HepG2 (cell line): ENCODE results near the gene SRGAP3. TPM values are rescaled to one million over a fixed set of nuclear protein-coding genes. Genes with fewer than 3 reads are reported as not detected.

ENCODE experiments used
- ATAC-seq: fragments of 200-7000 bp; cut with Tn5 transposase; 3 replicates; pipeline ENCODE4 v1.9.1; 2020; ENCODE audit warnings: mild to moderate bottlenecking, moderate library complexity
- BruUV-seq: library from RNA; stranded (reverse); fragments of 400-500 nt; replicated peaks from 2 replicates; lab custom pipeline; 2021; lab: Mats Ljungman, UMichigan
- CTCF ChIA-PET: fragments of 300-600 bp; formaldehyde crosslinking; extraction: SDS; loops from one replicate; lab custom pipeline; 2021; ENCODE audit warnings: low total read pairs, inconsistent platforms, low intra/inter-chr PET ratio; lab: Yijun Ruan, JAX
- POLR2A ChIA-PET: fragments of 350-600 bp; sonication (Branson Sonifier 250); formaldehyde crosslinking; loops from one replicate; lab custom pipeline; 2020; ENCODE audit warnings: antibody characterized with exemption, inconsistent platforms; lab: Yijun Ruan, JAX
- DNase-seq: peaks from one replicate; pipeline ENCODE4 v3.0.0-alpha.2; 2015; ENCODE audit warnings: low spot score
- FAIRE-seq: peaks from 3 replicates; lab custom pipeline; 2011; peaks lifted over from hg19 to GRCh38; lab: Jason Lieb, UNC
- H2AFZ ChIP-seq: one replicate; pipeline ENCODE4 v1.6.1; 2011; ENCODE audit warnings: low read length, inconsistent platforms
- H3K27ac ChIP-seq: fragments of 300-600 bp; 3 replicates; pipeline ENCODE4 v1.8.0; 2011; ENCODE audit warnings: mixed run types, mild to moderate bottlenecking, mixed read lengths, low read length, inconsistent platforms; ENCODE audit not compliant: insufficient read depth; ENCODE audit errors: extremely low read length
- H3K27me3 ChIP-seq, 2 experiments: fragments of 200-600 bp in 1 of 2; 2 replicates in 1 of 2; 3 replicates in 1 of 2; pipeline versions ENCODE4 v1.6.0 to v1.8.0; 2011; ENCODE audit warnings: low read length in 2 of 2, mild to moderate bottlenecking in 2 of 2, moderate library complexity in 2 of 2, inconsistent platforms in 1 of 2; ENCODE audit not compliant: insufficient read depth in 2 of 2, control insufficient read depth in 1 of 2
- H3K36me3 ChIP-seq, 2 experiments: fragments of 200-600 bp in 1 of 2; replicated peaks in 1 of 2; 2 replicates in 1 of 2; 3 replicates in 1 of 2; pipeline versions ENCODE4 v1.5.1 to v1.8.0; 2011; ENCODE audit warnings: low read length in 2 of 2, inconsistent platforms in 1 of 2; ENCODE audit not compliant: insufficient read depth in 2 of 2, control insufficient read depth in 1 of 2
- H3K4me1 ChIP-seq: 2 replicates; pipeline ENCODE4 v1.5.1; 2012; ENCODE audit warnings: low read length, inconsistent platforms; ENCODE audit not compliant: insufficient read depth
- H3K4me2 ChIP-seq: 2 replicates; pipeline ENCODE4 v1.6.0; 2011; ENCODE audit warnings: low read depth, low read length, inconsistent platforms
- H3K4me3 ChIP-seq, 3 experiments: fragments of 200-600 bp in 1 of 3; sonication (generic), shearing (Covaris generic) in 1 of 3; replicated peaks in 1 of 3; 2 replicates each; pipeline ENCODE4 v1.5.1; 2011 to 2016; ENCODE audit warnings: low read length in 3 of 3, inconsistent platforms in 2 of 3, low read depth in 2 of 3, mild to moderate bottlenecking in 2 of 3, control low read depth in 1 of 3, mixed read lengths in 1 of 3; ENCODE audit not compliant: insufficient read depth in 1 of 3
- H3K79me2 ChIP-seq: one replicate; pipeline ENCODE4 v1.6.1; 2011; ENCODE audit warnings: low read length, inconsistent platforms; ENCODE audit not compliant: insufficient read depth
- H3K9ac ChIP-seq: 2 replicates; pipeline ENCODE4 v1.6.0; 2011; ENCODE audit warnings: mild to moderate bottlenecking, low read depth, low read length, inconsistent platforms; ENCODE audit not compliant: insufficient read depth
- H3K9me3 ChIP-seq: 2 replicates; pipeline ENCODE4 v1.5.1; 2012; ENCODE audit warnings: mild to moderate bottlenecking, low read length
- H4K20me1 ChIP-seq: 2 replicates; pipeline ENCODE4 v1.6.0; 2011; ENCODE audit warnings: inconsistent platforms, mild to moderate bottlenecking, low read length, moderate library complexity; ENCODE audit not compliant: insufficient read depth
- ATF7 ChIP-seq, 2 experiments: fragments of 450-650 bp in 1 of 2; sonication (generic) in 1 of 2; formaldehyde crosslinking in 1 of 2; IDR thresholded peaks; 2 replicates each; pipeline versions ENCODE4 v1.4.0 to v1.6.1; 2016 to 2020; ENCODE audit warnings: antibody characterized with exemption in 1 of 2, mild to moderate bottlenecking in 1 of 2, missing genetic modification reagents in 1 of 2
- DBP ChIP-seq: sonication (generic); formaldehyde crosslinking; IDR thresholded peaks from 2 replicates; pipeline ENCODE4 v1.4.0; 2020; ENCODE audit warnings: missing genetic modification reagents; ENCODE audit errors: not compliant biosample characterization
- E2F5 ChIP-seq: sonication (generic); formaldehyde crosslinking; conservative IDR thresholded peaks from 2 replicates; pipeline ENCODE4 v1.4.0; 2020; ENCODE audit warnings: missing genetic modification reagents
- FLYWCH1 ChIP-seq: sonication (generic); formaldehyde crosslinking; IDR thresholded peaks from 2 replicates; pipeline ENCODE4 v1.8.1; 2023; ENCODE audit warnings: mild to moderate bottlenecking, missing genetic modification reagents
- MED1 ChIP-seq: sonication (generic); formaldehyde crosslinking; IDR thresholded peaks from 2 replicates; pipeline ENCODE4 v1.4.0; 2020; ENCODE audit warnings: missing genetic modification reagents
- NPAS2 ChIP-seq: sonication (generic); formaldehyde crosslinking; IDR thresholded peaks from 2 replicates; pipeline ENCODE4 v1.8.0; 2022; ENCODE audit warnings: mild to moderate bottlenecking, missing genetic modification reagents, borderline replicate concordance
- PHF20 ChIP-seq: sonication (generic); formaldehyde crosslinking; IDR thresholded peaks from 2 replicates; pipeline ENCODE4 v1.5.0; 2020; ENCODE audit warnings: mild to moderate bottlenecking, missing genetic modification reagents
- RFX5 ChIP-seq: IDR thresholded peaks from 2 replicates; pipeline ENCODE4 v1.6.1; 2011; ENCODE audit warnings: low read depth, low read length, improper control_type of control experiment
- SUZ12 ChIP-seq: fragments of 150-350 bp; IDR thresholded peaks from 2 replicates; pipeline ENCODE4 v1.6.1; 2014; ENCODE audit warnings: low read depth, low read length
- ZNF138 ChIP-seq: sonication (generic); formaldehyde crosslinking; IDR thresholded peaks from 2 replicates; pipeline ENCODE4 v1.5.0; 2020; ENCODE audit warnings: mild to moderate bottlenecking, low read depth, missing genetic modification reagents
- ZNF333 ChIP-seq: sonication (generic); formaldehyde crosslinking; IDR thresholded peaks from 2 replicates; pipeline ENCODE4 v1.4.0; 2020; ENCODE audit warnings: mild to moderate bottlenecking, missing genetic modification reagents, borderline replicate concordance
- ZNF33A ChIP-seq: sonication (generic); formaldehyde crosslinking; IDR thresholded peaks from 2 replicates; pipeline ENCODE4 v1.5.1; 2020; ENCODE audit warnings: missing genetic modification reagents, mild to moderate bottlenecking, moderate library complexity, borderline replicate concordance
- ZNF44 ChIP-seq: sonication (generic); formaldehyde crosslinking; IDR thresholded peaks from 2 replicates; pipeline ENCODE4 v1.5.1; 2020; ENCODE audit warnings: mild to moderate bottlenecking, missing genetic modification reagents
- ZNF468 ChIP-seq: sonication (generic); formaldehyde crosslinking; IDR thresholded peaks from 2 replicates; pipeline ENCODE4 v1.8.0; 2022; ENCODE audit warnings: mild to moderate bottlenecking, moderate library complexity, missing genetic modification reagents
- ZNF530 ChIP-seq: sonication (generic); formaldehyde crosslinking; IDR thresholded peaks from 2 replicates; pipeline ENCODE4 v1.5.0; 2020; ENCODE audit warnings: low read depth, mild to moderate bottlenecking, missing genetic modification reagents
- ZNF629 ChIP-seq: sonication (generic); formaldehyde crosslinking; conservative IDR thresholded peaks from 2 replicates; pipeline ENCODE4 v1.5.0; 2020; ENCODE audit warnings: missing genetic modification reagents
- ZUFSP ChIP-seq: sonication (generic); formaldehyde crosslinking; IDR thresholded peaks from 2 replicates; pipeline ENCODE4 v1.9.0; 2021; ENCODE audit warnings: missing genetic modification reagents, mild to moderate bottlenecking, borderline replicate concordance
- WGBS: methylation state at CpG from one replicate; pipeline ENCODE4 v1.1.6; 2017; ENCODE audit warnings: low lambda C conversion rate; 5-methylcytosine and 5-hydroxymethylcytosine counted together
- in situ Hi-C: cut with HindIII; loops from 2 replicates; pipeline ENCODE4 v1.10.0; 2017; ENCODE audit warnings: low pct_unique_long_range_greater_than_20kb; ENCODE audit not compliant: extremely low pct_ligation_motif_present
- intact Hi-C: fragments of 100-400 bp; cut with micrococcal nuclease; formaldehyde crosslinking; loops from one replicate; pipeline ENCODE4 v1.10.0; 2022; ENCODE audit not compliant: unreplicated experiment
- polyA plus RNA-seq, 8 experiments: library from polyadenylated mRNA; depleted of rRNA in 3 of 8; stranded (reverse) in 7 of 8; unstranded in 1 of 8; fragments of >200 nt; fragmentation: Illumina TruSeq in 4 of 8; extraction: Trizol in 4 of 8; gene quantifications; 2 replicates each; pipeline versions ENCODE4 v1.2.1 to v1.2.3, GENCODE V29; 2011 to 2016; ENCODE audit warnings: low read depth in 4 of 8, missing spikeins in 1 of 8, mixed read lengths in 1 of 8; ENCODE audit not compliant: insufficient read depth in 1 of 8
- total RNA-seq, 5 experiments: library from RNA; depleted of rRNA; stranded (reverse); fragments of >200 nt; fragmentation: Illumina TruSeq; extraction: Trizol; gene quantifications; 2 replicates each; pipeline ENCODE4 v1.2.3, GENCODE V29; 2016; ENCODE audit warnings: low read depth in 1 of 5

The SRGAP3 gene
- total and polyA plus RNA-seq, 2 of the 13 experiments (the other 11 are each of a cell fraction or from before 2014, with no cell fraction given): 1.2 to 1.4 TPM

GRCh38 chr3:9135930-9136525 lies 113.4 kb downstream of the SRGAP3 start:
- no peak overlapping the region for H3K4me3 ChIP-seq

GRCh38 chr3:9135526-9135925 lies 113.9 kb downstream of the SRGAP3 start:
- no peak overlapping the region for H3K9ac ChIP-seq
- FAIRE-seq: no peak
- no TSS peak for BruUV-seq
- CTCF ChIA-PET: no interaction called here
- peaks cover 3% of the 10 kb centered on the region; the same call in 1 of the 2 replicates for H3K9me3 ChIP-seq
- no peak overlapping the region for H3K27ac ChIP-seq
- intact Hi-C loops: no loop called here
- 0 out of 5 replicates have a peak, but pooled peaks cover 0 to 1% of the 10 kb centered on the region in 2 experiments for H3K27me3 ChIP-seq
- no peak overlapping the region for H3K4me2 ChIP-seq
- in situ Hi-C loops: no loop called here
- no peak overlapping the region for H3K4me3 ChIP-seq
- POLR2A ChIA-PET: no interaction called here
- no peaks in the 10 kb centered on the region for H3K4me1 ChIP-seq
- H2AFZ ChIP-seq: no peak overlapping the region
- 83% methylated on average over 6 of the region's 6 CpGs for WGBS
- H4K20me1 ChIP-seq: no peaks in the 10 kb centered on the region
- ATAC-seq: no peak
- no peak for DNase-seq
- no peaks in the 10 kb centered on the region for H3K36me3 ChIP-seq
- no peaks in the 10 kb centered on the region for H3K79me2 ChIP-seq
- TF ChIP-seq FLYWCH1: no peak
- TF ChIP-seq ZNF44 (CRISPR knock-in tag): no peak
- TF ChIP-seq MED1 (CRISPR knock-in tag): no peak
- TF ChIP-seq ZUFSP (CRISPR knock-in tag): no peak
- no peak for TF ChIP-seq ATF7 (IDR thresholded peaks at IDR 0.05)
- no peak for TF ChIP-seq ATF7 (CRISPR knock-in tag; IDR thresholded peaks at IDR 0.05)
- TF ChIP-seq E2F5 (CRISPR knock-in tag): no peak
- no peak for TF ChIP-seq ZNF530 (CRISPR knock-in tag)
- no peak for TF ChIP-seq PHF20 (CRISPR knock-in tag)
- no peak for TF ChIP-seq ZNF33A (CRISPR knock-in tag)
- no peak for TF ChIP-seq SUZ12
- TF ChIP-seq ZNF333 (CRISPR knock-in tag): no peak
- TF ChIP-seq RFX5: no peak

More at GRCh38 chr3:9135930-9136525, 113.4 kb downstream of the SRGAP3 start:
- in situ Hi-C loops: no loop called here
- H3K36me3 ChIP-seq: no peaks in the 10 kb centered on the region
- DNase-seq (no peak), FAIRE-seq (no peak), ATAC-seq (no peak)
- intact Hi-C loops: no loop called here
- CTCF ChIA-PET: no interaction called here
- H4K20me1 ChIP-seq: no peaks in the 10 kb centered on the region
- no peak overlapping the region for H3K4me2 ChIP-seq
- no peak overlapping the region for H2AFZ ChIP-seq
- no TSS peak for BruUV-seq
- WGBS: 84% methylated on average over 29 of the region's 56 CpGs
- no peaks in the 10 kb centered on the region for H3K4me1 ChIP-seq
- no peak overlapping the region for H3K9ac ChIP-seq
- H3K9me3 ChIP-seq: peaks cover 3% of the 10 kb centered on the region; the same call in 1 of the 2 replicates
- no peak overlapping the region for H3K27ac ChIP-seq
- POLR2A ChIA-PET: no interaction called here
- 0 out of 5 replicates have a peak, but pooled peaks cover 0 to 1% of the 10 kb centered on the region in 2 experiments for H3K27me3 ChIP-seq
- no peaks in the 10 kb centered on the region for H3K79me2 ChIP-seq
- no peak for TF ChIP-seq ZNF138 (CRISPR knock-in tag)
- TF ChIP-seq ZNF468 (CRISPR knock-in tag): no peak
- TF ChIP-seq NPAS2 (CRISPR knock-in tag): no peak
- no peak for TF ChIP-seq DBP
- TF ChIP-seq ZNF629 (CRISPR knock-in tag): no peak
